Parathyroid adenoma (tissue), 2 donors: ENCODE data around the gene SEZ6L.

ENCODE experiments used
- H2AFZ ChIP-seq: fragments of 300-600 bp; sonication (generic); one replicate; pipeline ENCODE4 v1.7.0; 2017; ENCODE audit warnings: antibody characterized with exemption, mild to moderate bottlenecking
- H3K27ac ChIP-seq: fragments of 300-600 bp; sonication (generic); one replicate; pipeline ENCODE4 v1.7.0; 2017
- H3K27me3 ChIP-seq: fragments of 300-600 bp; sonication (generic); one replicate; pipeline ENCODE4 v1.7.0; 2017; ENCODE audit warnings: low read length; ENCODE audit not compliant: control insufficient read depth, insufficient read depth
- H3K36me3 ChIP-seq: fragments of 300-600 bp; sonication (generic); one replicate; pipeline ENCODE4 v1.7.0; 2017; ENCODE audit warnings: low read length; ENCODE audit not compliant: control insufficient read depth, insufficient read depth
- H3K4me1 ChIP-seq: fragments of 300-600 bp; sonication (generic); one replicate; pipeline ENCODE4 v1.7.0; 2017; ENCODE audit warnings: control low read depth
- H3K4me2 ChIP-seq: fragments of 300-600 bp; sonication (generic); one replicate; pipeline ENCODE4 v1.7.0; 2017; ENCODE audit warnings: low read length
- H3K4me3 ChIP-seq: fragments of 300-600 bp; sonication (generic); one replicate; pipeline ENCODE4 v1.7.0; 2017; ENCODE audit warnings: low read depth, low read length
- H3K79me2 ChIP-seq: fragments of 300-600 bp; sonication (generic); one replicate; pipeline ENCODE4 v1.7.0; 2017; ENCODE audit warnings: control low read depth
- H3K9ac ChIP-seq: fragments of 300-600 bp; sonication (generic); one replicate; pipeline ENCODE4 v1.7.0; 2017; ENCODE audit warnings: mild to moderate bottlenecking
- H3K9me3 ChIP-seq: fragments of 300-600 bp; sonication (generic); one replicate; pipeline ENCODE4 v1.7.0; 2017; ENCODE audit warnings: low read length; ENCODE audit not compliant: control insufficient read depth
- TF ChIP-seq, protein P1 (sequence below): fragments of 300-600 bp; sonication (generic); IDR thresholded peaks from one replicate; pipeline ENCODE4 v1.7.0; 2017; ENCODE audit warnings: antibody characterized with exemption, mild to moderate bottlenecking
- donor health status: primary hyperparathyroidism.

The SEZ6L gene

DNA sequence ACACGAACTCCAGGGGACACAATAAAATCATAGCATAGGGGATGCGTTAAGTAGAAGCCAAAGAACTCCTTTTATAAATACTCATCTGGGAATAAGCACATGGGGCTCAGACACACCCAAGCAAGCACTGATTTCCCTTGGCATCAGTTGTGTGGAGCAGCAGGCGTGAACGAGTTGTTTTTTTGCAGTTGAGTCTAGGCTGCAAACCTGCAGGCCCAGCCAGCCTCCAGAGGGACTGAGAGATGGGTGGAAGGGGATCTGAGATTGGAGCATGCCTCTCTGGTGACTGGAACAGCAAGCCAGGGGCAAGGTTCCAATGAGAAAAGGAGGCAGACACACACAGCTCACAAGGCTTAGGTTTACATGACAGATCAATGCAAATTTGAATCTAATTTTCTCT, 27.4 kb upstream of the SEZ6L start:
- Histone ChIP-seq H3K9ac (no peak overlapping the region), H3K9me3 (no peaks in the 10 kb centered on the region), H3K36me3 (no peaks in the 10 kb centered on the region), H2AFZ (no peak overlapping the region), H3K27me3 (no peaks in the 10 kb centered on the region), H3K4me1 (no peaks in the 10 kb centered on the region), H3K4me3 (no peak overlapping the region), H3K27ac (no peak overlapping the region), H3K4me2 (no peak overlapping the region), H3K79me2 (no peaks in the 10 kb centered on the region)
- TF ChIP-seq, protein P1, sequence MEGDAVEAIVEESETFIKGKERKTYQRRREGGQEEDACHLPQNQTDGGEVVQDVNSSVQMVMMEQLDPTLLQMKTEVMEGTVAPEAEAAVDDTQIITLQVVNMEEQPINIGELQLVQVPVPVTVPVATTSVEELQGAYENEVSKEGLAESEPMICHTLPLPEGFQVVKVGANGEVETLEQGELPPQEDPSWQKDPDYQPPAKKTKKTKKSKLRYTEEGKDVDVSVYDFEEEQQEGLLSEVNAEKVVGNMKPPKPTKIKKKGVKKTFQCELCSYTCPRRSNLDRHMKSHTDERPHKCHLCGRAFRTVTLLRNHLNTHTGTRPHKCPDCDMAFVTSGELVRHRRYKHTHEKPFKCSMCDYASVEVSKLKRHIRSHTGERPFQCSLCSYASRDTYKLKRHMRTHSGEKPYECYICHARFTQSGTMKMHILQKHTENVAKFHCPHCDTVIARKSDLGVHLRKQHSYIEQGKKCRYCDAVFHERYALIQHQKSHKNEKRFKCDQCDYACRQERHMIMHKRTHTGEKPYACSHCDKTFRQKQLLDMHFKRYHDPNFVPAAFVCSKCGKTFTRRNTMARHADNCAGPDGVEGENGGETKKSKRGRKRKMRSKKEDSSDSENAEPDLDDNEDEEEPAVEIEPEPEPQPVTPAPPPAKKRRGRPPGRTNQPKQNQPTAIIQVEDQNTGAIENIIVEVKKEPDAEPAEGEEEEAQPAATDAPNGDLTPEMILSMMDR = no peak

DNA sequence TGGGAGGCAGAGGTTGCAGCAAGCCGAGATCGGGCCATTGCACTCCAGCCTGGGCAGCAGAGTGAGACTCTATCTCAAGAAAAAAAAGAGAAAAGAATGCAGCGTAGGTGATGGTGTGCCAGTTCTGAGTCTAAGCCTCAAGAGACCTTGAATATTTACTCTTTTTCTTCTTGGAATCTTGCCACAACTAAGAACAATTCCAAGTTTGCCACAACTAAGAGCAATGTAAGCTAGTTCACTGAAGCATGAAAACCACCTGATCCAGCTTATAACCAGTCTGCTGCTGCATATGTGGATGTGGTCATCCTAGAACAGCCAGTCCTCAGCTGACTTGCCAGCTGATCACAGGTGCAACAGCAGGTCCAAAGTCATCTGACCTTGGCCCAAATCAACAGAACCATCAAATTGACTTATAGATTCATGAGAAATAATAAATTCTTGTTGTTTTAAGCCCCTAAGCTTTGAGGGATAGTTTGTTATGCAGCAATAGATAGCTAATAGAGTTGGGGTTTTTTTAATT, 25.4 kb upstream of the SEZ6L start:
- no peaks in the 10 kb centered on the region for H3K27me3 ChIP-seq
- H3K4me1 ChIP-seq = no peaks in the 10 kb centered on the region
- H3K27ac ChIP-seq = no peak overlapping the region
- no peak overlapping the region for H3K4me3 ChIP-seq
- H3K4me2 ChIP-seq = no peak overlapping the region
- H3K9me3 ChIP-seq = no peaks in the 10 kb centered on the region
- H3K36me3 ChIP-seq = no peaks in the 10 kb centered on the region
- TF ChIP-seq, protein P1 = no peak
- H3K9ac ChIP-seq = no peak overlapping the region
- no peak overlapping the region for H2AFZ ChIP-seq
- H3K79me2 ChIP-seq = no peaks in the 10 kb centered on the region

DNA sequence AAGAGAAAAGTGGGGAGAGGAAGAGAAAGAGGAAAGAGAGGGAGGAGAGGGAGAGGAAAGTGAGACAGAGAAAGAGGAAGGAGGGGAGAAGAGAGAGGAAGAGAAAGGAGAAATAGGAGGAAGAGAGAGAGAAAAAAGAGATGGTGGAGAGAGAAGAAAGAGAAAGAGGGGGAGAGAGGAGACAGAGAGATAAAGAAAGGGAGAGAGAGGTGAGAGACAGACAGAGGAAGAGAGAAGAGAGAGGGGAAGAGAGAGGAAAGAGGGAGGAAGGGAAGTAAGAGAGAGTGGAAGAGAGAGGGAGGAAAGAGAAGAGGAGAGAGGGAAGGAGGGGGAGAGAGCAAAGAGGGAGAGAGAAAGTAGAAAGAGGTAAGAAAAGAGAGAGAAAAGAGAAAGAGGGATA, 9.4 kb upstream of the SEZ6L start:
- H3K4me1 ChIP-seq = no peaks in the 10 kb centered on the region
- no peak overlapping the region for H3K4me3 ChIP-seq
- no peak overlapping the region for H2AFZ ChIP-seq
- H3K4me2 ChIP-seq = no peak overlapping the region
- TF ChIP-seq, protein P1 = no peak
- no peaks in the 10 kb centered on the region for H3K36me3 ChIP-seq
- H3K79me2 ChIP-seq = no peaks in the 10 kb centered on the region
- H3K9ac ChIP-seq = no peak overlapping the region
- no peaks in the 10 kb centered on the region for H3K27me3 ChIP-seq
- H3K9me3 ChIP-seq = no peaks in the 10 kb centered on the region
- no peak overlapping the region for H3K27ac ChIP-seq

GRCh38 chr22:26161746-26162145, 7.5 kb upstream of the SEZ6L start:
- Histone ChIP-seq H2AFZ (no peak overlapping the region), H3K27ac (no peak overlapping the region), H3K4me1 (no peaks in the 10 kb centered on the region)

DNA sequence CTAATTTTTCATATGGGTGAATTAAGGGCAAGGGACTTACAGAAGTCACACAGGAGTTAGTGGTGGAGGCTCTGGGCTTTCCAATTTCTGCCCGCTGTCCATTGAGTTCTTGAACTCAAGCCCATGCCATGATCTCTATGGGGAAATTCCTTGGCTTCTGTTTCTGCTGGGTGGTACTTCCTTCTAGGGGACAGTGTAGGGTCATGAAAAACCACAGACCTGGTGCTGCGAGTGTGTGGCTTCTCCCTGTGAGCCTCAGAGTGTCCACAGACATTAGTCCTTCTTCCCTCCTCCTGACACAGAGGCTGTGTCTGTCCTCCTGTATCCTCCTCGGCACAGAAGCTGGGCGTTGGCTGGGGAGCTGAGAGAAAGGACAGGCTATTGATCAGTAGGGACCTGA, 6.3 kb upstream of the SEZ6L start:
- H3K27me3 ChIP-seq = no peaks in the 10 kb centered on the region

More at GRCh38 chr22:26161746-26162145, 7.5 kb upstream of the SEZ6L start:
- Histone ChIP-seq H3K27me3 (no peaks in the 10 kb centered on the region), H3K9ac (no peak overlapping the region), H3K36me3 (no peaks in the 10 kb centered on the region), H3K79me2 (no peaks in the 10 kb centered on the region), H3K9me3 (no peaks in the 10 kb centered on the region), H3K4me3 (no peak overlapping the region), H3K4me2 (no peak overlapping the region)
- TF ChIP-seq, protein P1 = no peak

More for the DNA sequence above, 6.3 kb upstream of the SEZ6L start:
- H3K4me2 ChIP-seq = no peak overlapping the region
- no peaks in the 10 kb centered on the region for H3K79me2 ChIP-seq
- H3K4me1 ChIP-seq = no peaks in the 10 kb centered on the region
- no peak overlapping the region for H3K4me3 ChIP-seq
- no peaks in the 10 kb centered on the region for H3K9me3 ChIP-seq
- H3K27ac ChIP-seq = no peak overlapping the region
- H3K36me3 ChIP-seq = no peaks in the 10 kb centered on the region
- no peak overlapping the region for H3K9ac ChIP-seq
- no peak overlapping the region for H2AFZ ChIP-seq
- TF ChIP-seq, protein P1 = no peak
